Left kidney (tissue), 2 donors: ENCODE results near the gene NTHL1. TPM values are rescaled to one million over a fixed set of nuclear protein-coding genes. Genes with fewer than 3 reads are reported as not detected.
A peak's percentile ranks its signal among the peaks of the same experiment; 100 is the strongest.

Source experiments
- DNase-seq: peaks from one replicate; pipeline ENCODE4 v3.0.0-alpha.2; 2013
- polyA plus RNA-seq: library from polyadenylated mRNA; unstranded; fragments of 120-200 nt; gene quantifications from one replicate; pipeline ENCODE4 v1.2.1, GENCODE V29; 2013; ENCODE audit not compliant: insufficient read length

Gene NTHL1
- polyA plus RNA-seq, 1 donor: 14.7 TPM

DNA sequence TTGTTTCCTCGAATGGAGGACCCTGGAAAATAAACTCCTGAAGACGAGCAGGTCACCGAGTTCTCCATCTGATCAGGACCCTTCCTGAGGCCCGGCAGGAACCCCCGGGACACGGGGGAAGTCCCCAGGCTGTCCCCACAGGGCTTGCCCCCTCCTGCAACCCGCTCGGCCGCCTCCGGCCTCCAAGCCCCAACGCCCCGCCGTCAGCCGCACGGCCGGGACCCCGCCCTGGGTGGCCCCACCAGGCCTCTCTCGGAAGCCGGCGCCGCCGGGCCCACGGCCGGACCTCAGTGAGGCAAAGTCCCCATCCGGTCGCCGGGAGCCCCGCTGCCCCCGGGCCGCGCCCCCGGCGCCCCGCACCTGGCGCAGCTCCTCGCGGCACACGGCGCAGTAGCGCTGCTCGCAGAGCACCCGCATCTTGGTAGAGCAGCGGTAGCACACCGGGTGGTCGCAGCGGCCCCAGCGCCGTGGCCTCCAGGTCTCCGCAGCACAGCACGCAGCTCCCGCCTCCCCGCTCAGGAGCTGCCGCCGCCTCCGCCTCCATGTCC lies 38.4 kb downstream of the NTHL1 start:
- no peak for DNase-seq

- no peak for DNase-seq
Observed at GRCh38 chr16:2008631-2009163, 38.9 kb downstream of the NTHL1 start.

DNA sequence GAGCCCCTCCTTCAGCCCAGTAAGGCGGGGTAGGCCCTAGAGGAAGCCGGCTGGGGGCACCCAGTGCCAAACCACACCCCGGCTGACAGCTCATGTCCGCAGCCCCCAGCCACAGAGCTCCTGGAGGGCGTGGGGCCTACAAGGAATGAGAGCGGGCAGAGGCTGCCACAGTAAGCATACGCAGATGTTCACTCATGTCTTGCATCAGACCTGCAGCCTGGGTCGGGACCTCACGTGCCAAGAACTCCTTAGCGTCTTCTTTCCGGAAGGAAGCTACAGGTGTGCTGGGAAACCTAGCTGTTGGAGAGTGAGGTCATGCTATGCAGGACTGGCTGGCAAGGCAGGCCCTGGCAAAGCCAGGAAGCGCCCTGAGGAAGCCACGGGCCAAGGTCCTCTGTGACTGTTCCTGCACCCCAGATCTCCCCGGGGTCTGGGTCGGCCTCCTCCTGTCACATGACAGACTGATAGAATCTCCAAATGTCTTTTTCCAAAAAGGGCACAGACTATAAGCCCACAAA lies 39.6 kb downstream of the NTHL1 start:
- DNase-seq: no peak

DNA sequence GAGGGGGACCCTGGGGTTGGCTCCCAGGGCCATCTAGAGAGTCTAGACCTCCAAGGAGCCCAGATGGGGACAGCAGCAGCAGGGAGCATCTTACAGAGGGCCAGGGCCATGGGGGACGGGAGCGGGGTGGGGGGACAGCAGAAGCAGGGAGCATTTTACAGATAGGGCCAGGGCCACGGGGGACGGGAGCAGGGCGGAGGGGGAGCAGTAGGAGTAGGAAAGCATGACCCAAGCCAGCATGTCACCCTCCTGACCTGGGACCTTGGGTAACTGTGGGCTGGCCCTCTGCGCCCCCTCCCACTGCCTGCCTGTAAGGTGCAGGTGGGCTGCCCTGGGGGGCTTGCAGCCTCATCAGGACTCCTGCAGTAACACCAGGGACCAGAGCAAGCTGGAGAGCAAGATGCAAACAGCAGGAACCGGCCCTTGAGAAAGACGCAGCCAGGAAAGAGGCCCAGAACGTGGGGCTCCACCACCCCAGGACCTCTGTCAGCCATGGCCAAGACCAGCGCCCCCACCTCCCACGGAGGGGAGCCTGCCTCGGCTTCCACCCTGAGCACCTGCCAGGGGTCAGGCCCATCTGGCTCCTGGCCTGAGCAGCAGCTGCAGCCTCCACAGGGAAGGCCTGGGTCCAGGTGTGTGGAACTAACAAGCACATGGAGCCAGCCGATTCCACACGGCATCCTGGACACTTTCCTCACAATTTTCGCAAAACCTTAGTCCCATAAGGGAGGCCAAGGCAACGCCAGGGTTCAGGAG lies 40.4 kb downstream of the NTHL1 start:
- no peak for DNase-seq

DNA sequence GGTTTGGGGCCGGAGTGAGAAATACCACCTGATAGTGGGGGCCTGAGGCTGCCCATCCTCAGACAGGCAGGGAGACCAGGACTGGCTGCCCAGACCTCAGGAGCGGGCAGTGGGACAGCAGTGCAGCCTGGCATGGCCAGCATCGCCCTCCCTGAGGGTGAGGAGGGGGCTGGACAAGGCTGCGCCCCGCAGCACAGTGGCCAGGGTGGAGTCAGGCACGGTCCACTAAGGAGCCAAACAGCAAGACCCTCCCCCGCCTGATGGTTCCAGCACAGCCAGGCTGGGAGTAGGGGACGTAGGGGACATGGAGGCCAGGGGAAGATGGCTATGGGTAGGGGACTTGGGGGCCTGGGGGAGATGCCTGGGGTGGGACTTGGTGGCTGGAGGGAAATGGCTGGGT lies 41.3 kb downstream of the NTHL1 start:
- DNase-seq: no peak

GRCh38 chr16:2005646-2006045 lies 42.0 kb downstream of the NTHL1 start:
- DNase-seq: no peak

GRCh38 chr16:2004795-2005517 lies 42.7 kb downstream of the NTHL1 start:
- DNase-seq: no peak

DNA sequence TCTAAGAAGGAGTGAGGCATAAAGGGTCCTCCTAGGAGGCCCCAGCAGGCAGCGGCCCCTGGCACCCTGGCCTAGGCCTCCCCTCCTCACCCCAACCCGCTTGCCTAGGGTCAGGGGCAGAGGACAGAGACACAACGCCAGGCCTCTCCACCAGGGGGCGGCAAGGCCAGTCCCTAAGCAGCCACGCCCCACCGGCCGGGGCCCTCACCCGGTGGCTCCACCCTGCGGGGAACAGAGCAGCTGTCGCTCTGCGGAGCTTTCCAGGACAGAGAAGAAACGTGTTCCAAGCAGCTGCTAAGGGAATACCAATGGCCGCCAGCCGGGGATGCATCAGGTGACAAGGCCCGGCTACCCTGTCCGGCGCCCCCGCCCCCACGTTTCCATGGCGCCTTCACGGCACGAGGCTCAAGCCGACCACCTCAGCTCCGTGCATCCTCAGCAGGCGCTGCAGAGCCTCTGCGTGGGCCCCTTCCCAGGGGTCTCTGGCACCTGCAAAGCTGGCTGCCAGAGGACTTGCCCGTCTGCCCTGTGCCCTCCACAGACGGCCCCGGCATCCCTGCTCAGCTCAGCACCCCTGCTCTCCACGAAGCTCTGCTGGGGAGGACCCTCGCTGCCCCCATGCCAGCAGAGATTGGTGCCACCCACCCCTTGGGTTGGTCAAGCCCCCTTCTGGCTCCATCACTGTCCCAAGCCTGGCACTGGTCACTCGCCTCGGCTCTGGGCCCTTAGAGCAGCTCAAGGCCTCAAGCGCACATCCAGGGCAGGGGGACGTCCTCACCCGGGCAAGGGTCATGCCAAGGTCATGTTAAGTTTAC lies 43.6 kb downstream of the NTHL1 start:
- DNase-seq: peak; percentile 80

DNA sequence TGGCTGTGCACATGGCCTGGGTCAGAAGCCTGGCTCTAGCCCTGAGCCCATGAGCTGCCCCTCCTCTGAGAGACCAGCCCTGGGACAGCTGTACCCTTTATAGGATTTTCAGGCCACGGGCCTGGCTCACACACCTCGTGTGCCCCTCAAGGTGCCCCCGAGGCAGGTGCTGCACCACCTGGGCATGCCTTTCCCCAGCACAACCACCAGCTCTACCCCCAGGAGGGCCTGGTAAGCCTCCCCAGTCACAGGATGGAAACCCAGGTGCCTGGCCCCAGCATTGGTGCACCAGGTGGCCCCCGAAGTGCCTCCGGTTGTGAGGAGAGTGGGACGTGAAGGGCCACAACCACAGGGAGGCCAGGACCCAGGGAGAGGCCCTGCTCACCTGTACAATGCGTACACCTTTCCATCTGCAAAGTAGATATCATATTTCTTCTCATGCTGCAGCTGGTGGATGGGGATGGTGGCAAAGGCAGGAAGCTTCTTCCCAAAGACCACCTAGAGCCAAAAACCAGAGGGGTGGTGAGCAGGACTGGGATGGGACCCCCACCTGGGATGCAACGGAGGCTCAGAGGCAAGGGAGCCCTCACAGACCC lies 44.3 kb downstream of the NTHL1 start:
- no peak for DNase-seq

GRCh38 chr16:2002406-2003230 lies 45.0 kb downstream of the NTHL1 start:
- no peak for DNase-seq

GRCh38 chr16:2001456-2002355 lies 45.9 kb downstream of the NTHL1 start:
- no peak for DNase-seq

- DNase-seq: no peak
Observed at GRCh38 chr16:2001035-2001434, 46.6 kb downstream of the NTHL1 start.

DNA sequence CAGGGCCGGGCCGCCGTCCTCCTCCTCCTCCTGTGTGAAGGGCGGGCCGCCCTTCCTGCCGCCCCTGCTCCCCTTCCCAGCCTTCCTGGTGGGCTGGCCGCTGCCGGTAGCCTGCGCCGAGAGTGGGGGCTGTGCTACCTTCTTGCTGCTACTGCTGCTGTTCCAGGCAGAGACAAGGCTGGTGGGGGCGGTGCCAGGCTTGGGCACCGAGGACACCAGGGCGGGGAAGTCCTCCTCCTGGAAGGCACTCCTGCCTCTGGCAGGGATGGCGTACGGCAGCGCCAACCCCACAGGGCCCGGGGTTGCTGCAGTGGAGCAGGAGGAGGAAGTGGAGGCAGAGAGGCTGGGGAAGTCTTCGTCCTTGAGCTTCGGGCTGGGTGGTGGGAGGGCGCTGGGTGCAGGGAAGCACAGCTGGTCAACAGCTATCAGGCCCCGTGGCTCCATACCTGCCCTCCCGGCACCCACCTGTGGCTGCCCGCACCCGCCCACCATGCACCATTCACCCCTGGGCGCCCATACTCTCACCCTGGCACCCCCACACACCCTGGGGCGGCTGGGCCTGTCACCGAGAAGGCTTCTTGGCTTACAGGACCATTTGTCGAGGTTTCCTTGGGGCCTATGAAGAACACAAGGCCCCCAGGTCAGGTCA lies 47.6 kb downstream of the NTHL1 start:
- DNase-seq: no peak

GRCh38 chr16:1998852-1999801 lies 48.5 kb downstream of the NTHL1 start:
- DNase-seq: no peak

DNA sequence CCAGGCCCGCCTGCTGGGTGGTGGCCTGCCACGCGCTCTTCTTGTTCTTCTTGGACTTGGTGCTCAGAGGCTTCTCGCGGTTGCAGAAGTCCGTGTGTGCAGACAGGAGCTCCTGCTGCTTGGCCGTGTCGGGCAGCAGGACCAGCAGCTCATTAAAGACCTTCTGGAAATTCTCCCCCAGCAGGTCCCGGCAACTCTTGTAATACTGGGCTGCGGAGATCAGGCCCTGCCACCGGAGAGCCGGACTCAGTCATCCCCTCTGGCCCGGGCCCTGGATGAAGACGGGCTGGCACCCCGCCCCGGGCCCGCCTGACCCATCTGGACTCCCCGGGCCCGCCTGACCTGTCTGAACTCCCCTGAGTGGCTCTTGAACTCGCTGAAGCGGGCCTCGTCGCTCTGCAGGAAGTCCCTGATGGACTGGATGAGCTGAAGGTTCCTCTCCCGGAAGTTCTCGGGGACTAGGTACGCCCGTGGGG lies 49.2 kb downstream of the NTHL1 start:
- DNase-seq: no peak

DNA sequence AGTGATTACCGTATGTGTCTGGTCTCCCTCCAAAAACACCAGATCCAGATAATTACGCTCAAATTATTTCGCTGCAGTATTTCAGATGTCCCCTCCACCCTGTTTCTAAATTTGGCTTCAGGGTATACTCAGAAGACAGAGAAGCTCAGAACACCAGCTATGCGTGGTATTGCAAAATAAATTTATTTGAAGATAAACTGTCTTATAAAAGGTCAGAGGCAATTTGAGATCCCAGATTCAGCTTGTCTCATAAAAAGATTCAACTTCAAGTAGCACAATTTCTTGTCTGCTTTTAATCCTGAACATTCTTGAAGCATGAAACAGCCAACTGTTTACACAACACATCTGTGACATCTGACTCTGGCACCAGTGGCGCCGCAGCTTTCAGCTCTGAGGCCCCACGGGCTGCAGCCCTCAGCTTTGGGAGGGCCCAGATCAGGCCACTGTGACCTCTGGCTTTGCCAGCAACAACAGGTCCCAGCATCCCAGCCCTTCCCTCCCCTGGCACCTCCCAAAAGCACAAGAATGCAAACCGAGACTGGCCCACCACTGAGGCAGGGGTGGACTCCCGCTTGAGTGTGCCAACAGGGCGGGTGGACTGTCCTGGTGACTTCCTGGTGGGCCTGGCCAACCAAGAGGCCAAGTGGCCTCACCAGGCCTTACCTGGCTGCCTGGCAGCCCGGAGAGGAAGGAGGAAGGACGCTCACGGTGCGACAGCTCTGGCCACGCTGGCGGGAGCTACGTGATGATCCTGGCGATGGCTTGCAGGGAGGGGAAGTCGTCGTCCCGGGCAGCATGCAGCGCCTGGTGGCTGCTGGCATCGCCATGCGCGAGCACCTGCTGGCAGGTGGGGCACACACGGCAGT lies 49.9 kb downstream of the NTHL1 start:
- DNase-seq: no peak

- DNase-seq: no peak
Observed at GRCh38 chr16:1993731-1994131, 53.9 kb downstream of the NTHL1 start.
